Measurements from ENCODE around the gene ADIPOR1. TPM values are rescaled to one million over a fixed set of nuclear protein-coding genes. Genes with fewer than 3 reads are reported as not detected.
A peak's percentile ranks its signal among the peaks of the same experiment; 100 is the strongest.

The ADIPOR1 gene
- total RNA-seq, 1 experiment from 2014 or later: 86.9 TPM

DNA sequence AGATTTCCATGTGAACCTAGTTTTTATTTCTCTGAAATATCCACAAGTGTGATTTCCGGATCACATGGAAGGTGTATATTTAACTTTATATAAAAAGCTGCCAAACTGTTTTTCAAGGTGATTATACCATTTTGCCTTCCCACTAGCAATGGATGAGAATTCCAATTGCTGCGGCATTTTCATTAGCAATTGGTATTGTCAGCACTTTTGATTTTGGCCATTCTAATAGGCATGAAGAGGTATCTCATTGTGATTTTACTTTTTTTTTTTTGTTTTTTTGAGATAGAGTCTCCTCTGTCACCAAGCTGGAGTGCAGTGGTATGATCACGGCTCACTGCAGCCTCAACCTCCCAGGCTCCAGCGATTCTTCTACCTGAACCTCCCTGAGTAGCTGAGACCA is 13.9 kb upstream of the ADIPOR1 start:
- DNase-seq (ENCODE audit: low read depth): no peak

DNA sequence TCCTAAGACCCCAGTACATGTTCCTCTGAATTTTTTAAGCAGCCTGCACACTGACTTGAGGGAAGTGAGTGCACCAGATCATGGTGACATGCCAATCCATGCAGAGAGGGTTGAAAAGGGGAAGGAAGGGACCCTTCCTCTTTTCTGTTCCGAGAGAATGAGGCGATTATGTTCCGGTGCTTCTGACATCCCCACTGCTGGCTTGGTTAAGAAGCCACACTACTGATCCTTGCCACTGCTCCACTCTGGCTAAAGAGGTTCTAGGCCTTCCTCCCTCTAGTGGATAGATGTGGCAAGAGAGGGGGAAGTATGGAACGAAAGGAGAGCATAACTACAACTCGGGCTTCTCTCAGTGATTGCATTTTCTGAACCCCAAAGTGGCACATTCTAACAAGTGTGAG is 10.8 kb upstream of the ADIPOR1 start:
- DNase-seq (ENCODE audit: low read depth): peak; percentile 41

DNA sequence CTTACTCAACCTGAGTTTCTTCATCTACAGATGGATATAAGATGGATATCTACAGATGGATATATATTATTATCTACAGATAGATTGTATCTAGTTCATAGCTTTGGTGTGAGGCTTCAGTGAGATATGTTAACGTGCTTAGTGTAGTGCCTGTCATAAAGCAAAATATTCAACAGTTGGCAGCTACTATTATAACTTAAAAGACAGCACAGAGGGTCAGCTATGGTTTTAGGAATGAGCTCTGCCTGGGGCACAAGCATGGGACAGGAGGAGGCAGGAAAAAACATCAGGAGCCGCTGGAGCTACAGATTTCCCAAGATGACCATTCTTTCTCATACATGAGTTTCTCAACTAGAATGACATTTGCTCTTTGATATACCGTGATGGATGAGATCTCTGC is 10.2 kb upstream of the ADIPOR1 start:
- no peak for DNase-seq (ENCODE audit: low read depth)

DNA sequence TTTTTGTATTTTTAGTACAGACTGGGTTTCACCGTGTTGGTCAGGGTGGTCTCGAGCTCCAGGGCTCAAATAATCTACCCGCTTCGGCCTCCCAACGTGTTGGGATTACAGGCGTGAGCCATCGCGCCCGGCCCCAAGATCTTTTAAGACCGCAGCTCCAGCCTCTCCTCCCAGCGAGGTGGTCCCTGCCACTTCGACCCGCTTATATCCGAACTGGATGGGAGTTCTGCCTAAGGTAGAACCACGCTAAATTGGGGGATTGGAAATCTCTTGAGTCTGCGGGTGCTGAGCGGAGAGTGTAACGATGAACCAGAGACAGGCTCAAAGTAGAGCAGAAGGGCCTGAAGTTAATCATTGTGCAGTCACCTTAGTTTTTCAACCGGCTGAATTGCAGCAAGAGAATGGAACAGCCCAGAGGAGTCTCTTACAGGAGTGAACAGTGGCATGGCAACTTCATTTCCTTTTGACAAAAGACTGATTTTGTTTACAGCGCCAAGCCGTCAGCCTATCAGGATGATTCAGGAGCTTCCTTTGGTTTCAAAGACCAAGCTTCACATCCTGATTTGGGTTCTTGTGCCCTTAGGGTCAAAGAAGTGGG is 9.7 kb upstream of the ADIPOR1 start:
- no peak for DNase-seq (ENCODE audit: low read depth)

DNA sequence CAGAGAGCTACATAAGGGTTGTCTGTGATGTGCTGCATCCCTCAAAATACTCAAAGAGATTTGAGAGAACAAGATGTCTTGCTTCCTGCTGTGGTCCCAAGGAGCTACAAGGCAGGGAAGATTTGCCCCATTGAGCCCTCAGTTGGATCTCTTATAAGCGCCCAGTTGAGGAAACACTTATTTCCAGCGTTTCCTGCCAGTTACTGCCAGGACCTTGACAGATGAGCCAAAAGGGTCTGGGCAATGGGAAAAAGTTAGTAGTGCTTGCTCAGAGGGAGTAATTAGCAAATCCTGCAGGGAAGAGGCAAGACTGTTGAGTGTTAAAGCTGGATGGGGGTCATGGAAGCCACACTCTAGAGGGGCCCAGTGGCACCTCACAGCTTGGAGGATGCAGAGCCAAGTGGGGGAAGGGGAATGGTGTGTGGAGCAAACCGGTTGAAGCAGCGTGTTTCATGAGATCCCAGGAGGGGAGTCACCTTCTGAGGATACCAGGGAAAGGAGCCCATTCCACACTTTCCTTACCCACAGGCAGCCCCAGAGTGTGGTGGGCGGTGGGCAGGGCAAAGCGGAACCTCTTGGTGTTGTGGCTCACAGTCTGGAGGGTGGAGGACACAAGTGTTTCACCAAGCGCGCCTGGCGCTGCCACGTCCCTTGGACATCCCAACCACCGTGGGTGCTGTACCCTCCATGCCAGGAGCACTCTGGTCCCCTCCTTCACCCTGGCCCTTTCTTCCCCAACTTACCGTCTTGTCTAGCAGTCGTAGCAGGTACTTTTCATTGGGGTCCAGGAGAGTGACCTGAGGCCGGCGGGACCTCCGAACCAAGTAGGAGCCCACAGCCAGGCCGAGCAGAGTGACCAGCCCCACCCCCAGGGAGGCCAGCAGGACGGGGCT is 8.1 kb upstream of the ADIPOR1 start:
- DNase-seq (ENCODE audit: low read depth): peak; percentile 17

DNA sequence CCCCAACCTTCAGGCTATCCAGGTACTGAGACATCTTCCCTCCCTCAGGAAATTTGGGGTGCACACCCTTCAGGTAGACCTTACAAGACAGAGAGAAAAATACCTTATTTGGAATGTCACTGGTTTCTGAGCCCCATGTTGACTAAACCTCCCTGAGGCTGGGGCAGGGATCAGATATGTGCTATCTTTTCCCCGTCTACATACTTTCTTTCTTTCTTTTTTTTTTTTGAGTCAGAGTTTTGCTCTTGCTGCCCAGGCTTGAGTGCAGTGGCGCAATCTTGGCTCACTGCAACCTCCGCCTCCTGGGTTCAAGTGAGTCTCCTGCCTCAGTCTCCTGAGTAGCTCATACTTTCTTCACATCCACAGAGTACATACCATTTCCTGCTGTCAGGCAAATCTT is 7.3 kb upstream of the ADIPOR1 start:
- DNase-seq (ENCODE audit: low read depth): peak; percentile 14

DNA sequence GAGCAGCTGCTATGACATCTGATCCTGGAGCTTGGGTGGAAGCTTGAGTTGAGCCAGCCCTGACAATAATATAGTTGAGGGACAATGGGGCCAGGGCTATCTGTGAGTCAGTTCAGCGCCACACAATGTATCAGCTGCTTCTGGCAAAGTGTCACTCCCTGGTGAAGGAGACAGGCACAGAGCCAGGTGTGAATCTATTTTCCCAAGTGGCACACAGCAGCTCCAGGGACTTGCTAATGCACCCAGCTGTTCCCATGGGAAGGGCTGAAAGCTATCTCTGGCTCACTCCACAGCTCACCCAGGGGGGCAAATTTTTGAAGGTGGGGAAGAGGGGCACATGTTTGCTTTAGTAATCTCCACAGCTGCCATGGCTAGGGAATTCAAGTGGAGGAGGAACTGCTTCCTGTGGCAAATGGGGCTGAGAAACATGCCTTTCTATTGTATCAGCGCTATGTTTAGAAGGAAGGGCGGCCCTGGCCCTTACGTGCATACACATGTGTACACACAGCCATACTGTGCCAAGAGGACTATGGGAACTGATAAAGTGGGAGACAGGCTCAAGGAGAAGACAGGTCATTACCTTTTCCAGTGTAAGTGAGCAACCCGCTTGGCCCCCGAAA is 6.8 kb upstream of the ADIPOR1 start:
- DNase-seq (ENCODE audit: low read depth): peak; percentile 80

DNA sequence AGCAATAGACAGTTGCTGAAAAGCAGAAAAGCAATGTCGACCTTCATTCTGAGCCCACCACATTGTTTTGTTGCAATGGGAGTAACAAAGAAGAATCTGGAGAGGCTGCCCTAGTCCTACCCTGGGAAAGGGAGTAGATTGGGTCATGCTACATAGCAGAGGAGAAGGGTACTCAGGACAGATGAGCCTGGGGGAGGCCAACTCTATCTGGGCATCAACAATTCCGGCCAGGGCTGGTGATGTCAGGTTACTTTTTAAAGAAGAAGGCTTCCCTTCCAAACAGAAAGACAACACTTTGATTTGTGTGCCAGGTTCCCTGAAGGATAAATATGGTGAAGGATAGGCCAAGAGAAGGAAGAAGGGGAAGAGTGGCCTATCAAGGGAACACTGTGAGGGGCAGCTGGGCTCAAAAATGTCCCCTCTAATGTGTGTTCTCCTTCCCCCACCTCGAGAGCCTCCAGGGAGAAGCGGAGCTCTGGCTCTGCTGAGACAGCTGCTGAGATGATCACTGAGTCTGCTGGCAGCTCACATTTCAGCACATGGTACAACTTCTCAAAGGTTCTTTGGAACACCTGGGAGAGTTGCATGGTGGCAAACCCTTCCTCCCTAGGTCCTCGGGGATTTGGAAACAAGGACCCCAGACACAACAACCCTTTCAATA is 3.2 kb upstream of the ADIPOR1 start:
- no peak for DNase-seq (ENCODE audit: low read depth)

DNA sequence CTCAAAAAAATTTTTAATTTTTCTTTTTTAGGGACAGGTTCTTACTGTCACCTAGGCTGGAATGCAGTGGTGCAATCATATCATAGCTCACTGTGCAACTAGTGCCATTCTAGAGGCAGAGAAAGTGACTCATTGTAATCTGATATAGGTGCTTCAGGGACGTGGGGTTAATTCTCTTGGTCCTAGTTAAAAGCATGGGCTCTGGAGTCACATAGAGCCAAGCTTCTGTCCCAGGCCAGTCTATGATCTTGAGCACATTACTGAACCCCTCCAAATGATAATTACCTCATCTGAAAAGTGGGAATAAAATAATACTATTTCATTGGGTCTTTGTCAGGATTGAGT is 1.1 kb upstream of the ADIPOR1 start:
- DNase-seq (ENCODE audit: low read depth): peak; percentile 67

DNA sequence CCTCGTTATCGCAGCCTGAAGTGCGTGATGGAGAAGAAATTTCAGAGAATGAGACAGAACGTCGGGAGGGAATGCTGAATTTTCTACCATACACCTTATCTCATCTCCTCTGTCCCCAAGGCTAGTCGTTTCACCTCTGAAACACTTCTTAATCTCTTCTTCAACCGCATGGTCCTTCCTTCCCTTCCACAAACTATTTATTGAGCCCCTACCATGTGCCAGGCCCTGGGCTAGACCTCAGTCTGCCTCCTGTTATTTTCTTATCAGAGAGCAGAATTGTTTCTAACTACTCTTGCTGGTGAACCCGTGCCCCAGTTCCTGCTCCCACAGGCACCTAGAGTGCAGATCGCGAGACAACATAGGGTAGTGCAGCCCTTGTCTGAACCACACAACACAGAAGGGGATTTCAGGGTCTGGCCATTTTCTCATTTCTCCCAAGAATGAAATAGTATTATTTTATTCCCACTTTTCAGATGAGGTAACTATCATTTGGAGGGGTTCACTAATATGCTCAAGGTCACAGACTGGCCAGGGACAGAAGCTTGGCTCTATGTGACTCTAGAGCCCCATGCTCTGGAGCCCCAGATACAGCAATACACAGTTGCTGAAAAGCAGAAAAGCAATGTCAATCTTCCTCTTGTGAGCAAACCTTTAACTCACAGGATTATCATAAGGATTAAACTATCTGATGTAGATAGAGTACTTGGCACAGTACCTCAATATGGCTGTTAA is 598 bp upstream of the ADIPOR1 start:
- peak; percentile 9 for DNase-seq (ENCODE audit: low read depth)

DNA sequence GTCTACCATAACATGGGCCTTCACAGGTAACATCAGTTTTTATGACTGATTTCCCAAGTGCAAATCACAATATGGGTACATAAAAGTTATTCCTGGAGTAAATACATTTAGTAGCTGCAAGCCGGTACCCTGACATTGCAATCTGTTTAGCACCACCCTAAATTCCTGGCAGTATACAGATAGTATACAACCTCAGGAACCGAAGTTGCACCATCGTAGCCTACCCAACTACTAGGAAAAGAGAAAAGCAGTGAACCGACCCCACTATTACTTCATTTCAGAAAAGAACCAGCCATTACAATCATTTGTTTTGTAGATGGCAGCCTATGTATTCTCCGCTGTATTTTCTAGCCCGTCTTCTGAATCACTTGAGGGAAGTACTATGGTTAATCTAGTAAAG is 1.1 kb downstream of the ADIPOR1 start:
- DNase-seq (ENCODE audit: low read depth): no peak

DNA sequence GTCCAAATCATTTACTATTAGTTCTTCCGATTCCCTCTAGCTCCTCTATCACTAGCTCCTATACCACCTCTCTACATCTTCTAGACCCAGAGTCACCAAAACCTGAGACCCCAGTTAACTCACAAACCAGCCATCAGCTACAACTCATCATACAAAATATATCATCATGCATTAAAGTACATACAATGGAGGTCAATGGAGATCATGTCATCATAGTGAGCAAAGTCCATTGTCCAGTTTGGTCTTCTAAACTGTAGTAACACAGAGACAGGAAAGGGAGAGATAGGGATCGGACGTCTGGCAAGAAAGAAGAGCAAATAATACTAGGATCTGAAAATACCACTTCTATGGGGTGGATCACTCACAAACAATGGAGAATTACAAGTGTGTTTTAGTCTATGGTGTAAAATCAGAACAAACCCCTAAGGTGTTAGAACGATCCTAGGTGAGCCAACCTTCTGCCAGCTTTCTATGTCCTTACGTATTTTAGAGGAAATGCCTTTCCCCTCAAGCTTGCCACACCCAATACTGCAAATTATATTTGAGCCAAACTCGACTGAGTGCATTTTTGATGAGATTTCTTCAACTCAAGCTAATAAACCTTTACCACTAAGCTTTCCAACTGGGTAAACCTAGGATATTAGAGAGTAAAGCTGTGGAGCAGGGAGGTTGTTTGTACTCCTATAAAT is 3.9 kb downstream of the ADIPOR1 start:
- DNase-seq (ENCODE audit: low read depth): no peak

DNA sequence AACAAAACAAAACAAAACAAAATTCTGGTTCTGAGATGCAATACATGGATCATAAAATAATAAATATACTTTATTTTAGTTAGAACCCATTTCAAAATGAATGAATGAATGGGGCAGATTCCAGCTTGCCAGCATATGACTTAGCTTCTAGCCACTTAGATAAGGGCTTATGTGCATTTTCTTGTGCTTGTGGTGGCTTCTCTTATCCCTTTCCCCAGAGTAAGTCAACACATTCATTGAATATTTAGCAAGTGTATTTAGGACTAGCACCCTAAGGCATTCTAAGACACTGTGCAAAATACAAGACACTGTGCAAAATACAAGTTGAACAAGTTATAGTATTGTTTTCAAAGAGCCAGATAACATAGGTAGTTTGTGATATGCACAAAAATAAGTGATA is 4.7 kb downstream of the ADIPOR1 start:
- no peak for DNase-seq (ENCODE audit: low read depth)

DNA sequence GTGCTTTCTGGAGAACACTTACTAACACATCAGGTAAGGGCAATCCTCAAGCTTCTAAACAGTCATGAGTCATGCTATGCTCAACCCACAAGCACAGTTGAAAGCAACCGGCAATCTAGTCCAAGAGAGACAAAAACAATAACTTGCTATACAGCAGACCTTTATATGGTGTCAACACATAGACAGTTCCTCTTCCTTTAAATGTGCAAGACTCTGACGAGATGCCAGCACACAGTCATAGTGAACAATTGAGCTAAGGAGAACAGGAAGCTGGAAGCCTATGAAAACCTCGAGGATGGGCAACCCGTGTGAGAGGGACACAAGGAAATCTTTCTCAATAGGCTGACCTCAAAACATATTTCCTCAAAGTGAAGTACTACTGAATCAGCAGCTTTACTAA is 5.3 kb downstream of the ADIPOR1 start:
- peak; percentile 11 for DNase-seq (ENCODE audit: low read depth)

DNA sequence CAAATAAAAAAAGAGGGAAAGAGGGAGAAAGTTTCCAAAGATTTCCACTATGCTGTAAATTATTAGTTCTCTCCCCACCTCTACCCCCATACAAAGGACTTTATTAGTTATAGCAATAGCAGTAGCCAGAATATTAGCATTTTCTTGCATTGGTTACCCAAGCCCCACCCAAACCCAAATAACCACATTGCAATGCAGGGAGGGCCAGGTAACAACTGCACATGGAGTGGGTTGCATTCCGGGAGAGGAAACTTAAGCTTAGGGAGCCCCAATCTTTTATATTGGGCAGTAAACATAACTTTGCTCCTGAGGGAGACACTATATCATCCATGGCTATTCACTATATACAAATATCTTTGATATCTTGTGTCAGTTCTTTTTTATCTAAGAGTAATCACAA is 6.0 kb downstream of the ADIPOR1 start:
- no peak for DNase-seq (ENCODE audit: low read depth)

DNA sequence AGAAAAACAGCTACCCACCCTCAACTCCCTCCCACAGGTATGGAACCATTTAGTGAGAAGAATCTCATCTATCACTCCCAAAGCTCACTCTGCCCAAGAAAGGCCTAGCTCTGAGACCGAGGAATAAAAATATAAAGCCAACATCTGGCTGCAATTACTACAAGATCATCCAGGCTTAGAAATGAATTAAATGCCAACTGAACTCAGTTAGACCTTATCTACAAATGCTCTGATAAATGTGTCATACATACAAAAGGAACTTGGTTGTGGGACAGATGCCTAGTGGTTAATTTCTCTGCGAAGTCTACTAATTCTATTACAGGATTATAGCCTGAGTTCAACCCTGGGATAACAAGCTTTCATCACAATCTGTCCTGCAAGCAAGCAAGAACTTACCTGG is 6.7 kb downstream of the ADIPOR1 start:
- DNase-seq (ENCODE audit: low read depth): no peak

DNA sequence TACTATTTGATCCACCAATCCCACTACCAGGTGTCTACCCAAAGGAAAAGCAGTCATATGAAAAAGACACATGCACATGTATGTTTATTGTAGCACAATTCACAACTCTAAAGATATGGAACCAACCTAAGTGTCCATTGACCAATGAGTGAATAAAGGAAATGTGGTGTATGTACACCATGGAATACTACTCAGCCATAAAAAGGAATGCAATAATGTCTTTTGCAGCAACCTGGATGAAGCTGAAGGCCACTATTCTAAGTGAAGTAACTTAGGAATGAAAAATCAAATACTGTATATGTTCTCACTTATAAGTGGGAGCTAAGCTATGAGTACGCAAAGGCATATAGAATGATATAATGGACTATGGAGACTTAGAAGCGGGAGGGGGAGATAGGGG is 12.6 kb downstream of the ADIPOR1 start:
- no peak for DNase-seq (ENCODE audit: low read depth)

DNA sequence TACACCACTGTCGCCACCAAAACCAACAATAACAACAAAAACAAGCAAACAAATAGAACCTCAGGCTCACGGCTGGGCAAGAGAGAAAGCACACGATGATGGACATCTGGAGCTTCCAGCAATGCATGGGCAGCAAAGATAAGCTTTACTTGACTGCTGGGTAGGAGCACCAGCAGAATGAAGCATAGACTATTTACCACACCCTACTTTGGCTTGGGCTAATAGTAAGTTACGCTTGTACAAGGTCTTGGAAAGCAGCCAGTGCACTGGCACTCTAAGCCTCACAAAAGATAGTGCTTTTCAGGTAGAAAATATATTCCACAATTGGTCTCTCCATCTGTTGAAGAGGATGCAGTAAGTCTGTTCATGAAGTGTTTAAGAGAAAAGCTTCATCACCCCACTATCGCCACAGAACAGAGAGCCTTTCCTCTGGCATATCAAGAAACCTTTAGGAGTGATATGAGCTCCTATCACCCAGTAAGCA is 13.6 kb downstream of the ADIPOR1 start:
- no peak for DNase-seq (ENCODE audit: low read depth)

DNA sequence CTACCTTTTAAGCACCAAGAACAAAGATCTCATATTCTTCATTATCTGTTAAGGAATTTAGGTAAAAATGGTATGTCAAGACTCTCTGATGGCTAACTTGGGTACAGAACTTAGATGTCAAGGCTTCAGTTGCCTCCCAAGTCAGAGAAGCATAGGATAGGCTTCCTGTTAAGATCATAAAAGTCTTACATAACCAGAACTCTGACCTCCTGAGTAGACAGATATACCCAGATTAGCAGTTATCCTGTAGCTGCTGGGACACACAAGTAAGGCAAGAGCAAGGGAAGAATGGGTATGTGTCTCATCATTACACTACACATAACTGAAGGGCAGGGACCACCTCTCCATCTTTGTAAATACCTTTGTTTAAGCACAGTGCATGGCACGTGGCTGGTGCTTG is 15.7 kb downstream of the ADIPOR1 start:
- DNase-seq (ENCODE audit: low read depth): no peak

DNA sequence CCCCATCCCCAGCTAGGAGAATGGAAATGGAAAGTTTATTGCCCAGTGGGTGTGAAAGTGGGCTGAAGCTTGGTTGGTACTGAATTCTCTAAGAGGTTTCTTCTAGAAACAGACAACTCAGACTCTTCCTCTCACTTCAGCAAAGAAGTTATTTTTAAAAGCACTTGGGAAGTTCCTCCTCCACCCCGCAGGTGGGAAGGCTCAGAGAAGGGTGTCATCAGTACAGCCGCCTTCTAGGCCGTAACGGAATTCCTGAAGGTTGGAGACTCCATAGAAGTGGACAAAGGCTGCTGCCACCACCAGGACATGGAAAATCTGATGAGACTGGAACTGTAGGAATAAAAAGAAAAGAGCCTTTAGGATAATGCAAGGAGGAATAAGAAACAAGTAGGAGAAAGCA is 16.7 kb downstream of the ADIPOR1 start:
- no peak for DNase-seq (ENCODE audit: low read depth)

DNA sequence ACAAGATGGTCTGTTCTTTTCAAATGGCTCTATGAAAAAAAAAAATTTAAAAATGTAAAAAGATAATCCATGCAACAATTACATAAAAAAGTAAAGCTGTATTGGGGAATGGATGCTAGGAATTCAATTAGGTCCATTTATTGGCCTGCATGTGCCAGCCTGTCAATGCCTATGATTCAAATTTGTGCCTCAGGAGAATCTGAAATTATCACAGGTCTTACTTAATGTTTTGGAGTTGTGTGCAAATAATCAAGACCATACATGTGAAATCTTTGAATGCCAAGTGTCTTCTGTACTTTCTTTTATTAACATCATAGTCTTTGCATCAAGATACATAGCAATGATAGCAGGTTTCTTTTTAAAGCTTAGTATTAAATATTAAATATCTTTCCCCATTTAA is 17.6 kb downstream of the ADIPOR1 start:
- no peak for DNase-seq (ENCODE audit: low read depth)
